GM10248 (cell line): ENCODE results near the gene CDK15.

ENCODE experiments used
- CTCF ChIA-PET: fragments of 300-600 bp; sonication (Branson Sonifier 250); formaldehyde crosslinking; extraction: SDS; loops from one replicate; lab custom pipeline; 2021; ENCODE audit warnings: antibody characterized with exemption; lab: Yijun Ruan, JAX
- POLR2A ChIA-PET: fragments of 350-650 bp; sonication (Branson Sonifier 250); formaldehyde crosslinking; extraction: SDS; loops from one replicate; lab custom pipeline; 2020; ENCODE audit warnings: antibody characterized with exemption; lab: Yijun Ruan, JAX
- DNase-seq: peaks from one replicate; pipeline ENCODE4 v3.0.0; 2012; ENCODE audit errors: extremely low spot score
- TF ChIP-seq, protein P1 (sequence below): IDR thresholded peaks from 2 replicates; pipeline ENCODE4 v1.5.1; 2012; ENCODE audit warnings: mild to moderate bottlenecking, low read depth; ENCODE audit errors: extremely low read depth, missing control alignments, control extremely low read depth

CDK15 gene

DNA sequence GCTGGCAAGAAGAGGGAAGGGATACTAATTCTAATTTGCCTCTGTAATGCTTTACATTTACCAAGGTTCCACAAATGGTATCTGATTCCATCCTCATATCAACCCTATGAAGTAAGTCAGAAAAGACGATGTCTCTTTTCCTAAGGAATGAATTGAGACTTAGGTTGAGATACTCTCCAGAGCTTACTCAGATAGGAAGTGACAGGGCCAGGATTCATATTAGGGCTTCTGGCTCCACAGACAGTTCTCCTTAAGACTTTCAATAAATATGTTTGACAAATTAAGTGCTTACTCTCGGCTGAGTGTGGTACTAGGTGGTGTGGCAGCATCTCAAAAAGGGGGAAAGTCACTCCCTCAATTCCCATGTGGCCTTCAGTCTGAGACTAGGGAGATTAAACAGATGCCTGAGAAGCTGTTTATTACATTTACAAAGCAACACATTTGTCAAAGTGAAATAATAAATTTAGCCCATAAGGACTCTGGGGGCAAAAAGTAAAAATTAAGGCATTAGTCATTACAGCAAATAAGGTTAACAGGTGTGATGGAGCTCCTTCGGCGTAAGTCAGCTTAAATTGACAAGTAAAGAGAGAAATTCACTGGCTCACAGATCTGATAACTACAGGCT is 14.2 kb downstream of the CDK15 start:
- ChIA-PET CTCF (no interaction called here), POLR2A (no interaction called here)
- no peak for DNase-seq
- TF ChIP-seq, protein P1, sequence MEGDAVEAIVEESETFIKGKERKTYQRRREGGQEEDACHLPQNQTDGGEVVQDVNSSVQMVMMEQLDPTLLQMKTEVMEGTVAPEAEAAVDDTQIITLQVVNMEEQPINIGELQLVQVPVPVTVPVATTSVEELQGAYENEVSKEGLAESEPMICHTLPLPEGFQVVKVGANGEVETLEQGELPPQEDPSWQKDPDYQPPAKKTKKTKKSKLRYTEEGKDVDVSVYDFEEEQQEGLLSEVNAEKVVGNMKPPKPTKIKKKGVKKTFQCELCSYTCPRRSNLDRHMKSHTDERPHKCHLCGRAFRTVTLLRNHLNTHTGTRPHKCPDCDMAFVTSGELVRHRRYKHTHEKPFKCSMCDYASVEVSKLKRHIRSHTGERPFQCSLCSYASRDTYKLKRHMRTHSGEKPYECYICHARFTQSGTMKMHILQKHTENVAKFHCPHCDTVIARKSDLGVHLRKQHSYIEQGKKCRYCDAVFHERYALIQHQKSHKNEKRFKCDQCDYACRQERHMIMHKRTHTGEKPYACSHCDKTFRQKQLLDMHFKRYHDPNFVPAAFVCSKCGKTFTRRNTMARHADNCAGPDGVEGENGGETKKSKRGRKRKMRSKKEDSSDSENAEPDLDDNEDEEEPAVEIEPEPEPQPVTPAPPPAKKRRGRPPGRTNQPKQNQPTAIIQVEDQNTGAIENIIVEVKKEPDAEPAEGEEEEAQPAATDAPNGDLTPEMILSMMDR = no peak

DNA sequence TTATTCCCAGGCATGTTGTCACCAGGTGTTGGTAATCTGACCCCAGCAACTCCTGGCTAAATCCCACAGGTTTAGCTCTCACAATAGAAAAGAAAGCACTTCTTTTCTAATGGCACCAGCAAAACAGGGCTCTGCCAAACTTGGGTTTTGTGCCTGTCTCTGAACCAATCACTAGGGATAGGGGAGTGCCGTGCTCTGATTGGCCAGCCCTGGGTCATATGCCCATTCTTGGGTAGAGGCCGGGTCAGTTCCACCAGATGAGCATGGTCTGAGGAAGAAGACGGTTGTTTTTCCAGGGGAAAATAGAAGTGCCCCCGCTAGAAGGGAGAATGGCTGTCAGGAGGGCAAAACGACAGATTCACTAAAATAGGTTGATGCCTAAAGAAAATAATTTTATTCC is 14.7 kb downstream of the CDK15 start:
- TF ChIP-seq, protein P1 = no peak
- ChIA-PET POLR2A (no interaction called here), CTCF (no interaction called here)
- no peak for DNase-seq

DNA sequence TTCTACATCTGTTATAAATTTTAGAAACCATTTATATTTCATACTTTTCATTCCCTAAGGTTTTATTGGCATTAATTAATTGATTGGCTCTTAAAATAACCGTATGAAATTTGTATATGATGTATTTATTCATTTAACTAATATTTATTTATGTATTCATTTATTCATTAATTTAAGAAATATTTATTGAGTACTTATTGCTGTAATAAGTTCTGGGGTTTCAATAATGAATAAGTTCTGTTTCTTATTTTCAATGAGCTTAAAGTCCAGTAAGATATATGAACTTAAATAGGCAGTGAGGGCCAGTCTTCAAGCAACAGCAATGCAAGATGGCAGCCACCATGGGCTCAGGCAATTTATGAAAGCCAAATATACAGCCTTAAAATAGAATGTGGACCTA is 17.9 kb downstream of the CDK15 start:
- DNase-seq = no peak
- ChIA-PET CTCF (interaction anchor here (1.7 kb wide), 1 partner anchor 36 kb away, joined by 4 read pairs; no protein-coding TSS in a partner anchor), POLR2A (no interaction called here)
- TF ChIP-seq, protein P1 = no peak

DNA sequence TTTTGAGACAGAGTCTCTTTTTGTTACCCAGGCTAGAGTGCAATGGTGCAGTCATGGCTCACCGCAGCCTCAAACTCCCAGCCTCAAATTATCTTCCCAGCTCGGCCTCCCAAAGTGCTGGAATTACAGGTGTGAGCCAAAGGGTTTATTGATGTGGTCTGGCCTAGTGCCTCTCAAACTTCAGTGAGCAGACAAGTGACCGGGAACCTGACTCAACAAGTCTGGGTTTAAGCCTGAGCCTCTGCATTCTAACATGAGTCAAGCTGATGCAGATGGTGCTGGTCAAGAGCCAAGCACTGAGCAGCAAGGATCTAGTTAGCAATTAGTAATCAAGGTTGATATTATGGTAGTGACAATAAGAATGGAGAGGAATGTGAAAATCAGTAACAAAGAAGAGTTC is 21.3 kb downstream of the CDK15 start:
- TF ChIP-seq, protein P1 = no peak
- CTCF ChIA-PET = interaction anchor here (1.2 to 1.4 kb wide), 2 partner anchors 33 to 334 kb away, joined by 3 to 4 read pairs; no protein-coding TSS in a partner anchor
- no peak for DNase-seq
- POLR2A ChIA-PET = no interaction called here

DNA sequence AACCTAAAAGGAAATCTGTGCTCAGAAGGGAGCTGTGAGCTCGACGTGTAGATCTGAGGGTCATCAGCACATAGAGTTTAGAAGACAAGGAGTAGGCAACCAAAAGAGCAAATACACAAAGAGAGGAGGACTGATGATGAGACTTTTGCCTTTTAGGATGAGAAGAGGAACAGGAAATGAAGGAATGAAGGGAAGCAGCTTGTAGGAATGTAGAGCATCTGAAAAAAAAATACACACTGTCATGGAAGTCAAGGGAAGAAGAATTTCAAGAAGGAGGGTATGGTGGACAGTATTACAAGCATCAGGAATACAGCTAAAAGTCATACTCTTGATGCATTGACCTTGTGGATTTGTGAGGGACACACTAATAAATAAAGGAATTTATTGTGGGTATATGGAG is 21.9 kb downstream of the CDK15 start:
- DNase-seq = no peak
- POLR2A ChIA-PET = no interaction called here
- TF ChIP-seq, protein P1 = no peak
- CTCF ChIA-PET = interaction anchor here (0.7 to 1.4 kb wide), 3 partner anchors 26 to 333 kb away, joined by 3 to 4 read pairs (median 3); no protein-coding TSS in a partner anchor

DNA sequence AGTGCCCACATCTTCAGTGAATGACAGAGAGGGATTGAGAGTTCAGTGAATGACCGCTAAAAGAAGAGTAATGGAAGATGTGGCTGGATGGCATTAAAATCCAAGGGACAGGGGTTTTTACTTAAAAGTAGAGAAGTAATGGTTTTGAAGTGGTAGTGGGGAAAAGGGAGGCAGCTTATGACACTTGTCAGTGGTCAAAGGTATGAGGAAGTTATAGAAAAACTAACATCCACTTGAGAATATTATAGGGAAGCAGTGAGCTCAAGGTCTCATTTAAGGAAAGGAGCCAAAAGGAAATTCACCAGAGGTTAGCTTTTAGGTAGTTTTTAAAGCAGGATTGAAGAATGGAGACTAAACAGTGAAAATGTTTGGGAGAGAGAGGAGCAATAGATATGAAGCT is 24.3 kb downstream of the CDK15 start:
- ChIA-PET CTCF (interaction anchor here (1.4 to 1.7 kb wide), 2 partner anchors 25 to 29 kb away, joined by 3 to 4 read pairs; no protein-coding TSS in a partner anchor), POLR2A (no interaction called here)
- TF ChIP-seq, protein P1 = no peak
- no peak for DNase-seq
